Stimulated activated CD4-positive, alpha-beta T cell treated with anti-CD3 and anti-CD28 coated beads, Interleukin-15, amount 100 ng/mL, for 48 hours (primary cell): ENCODE measurements around the gene IL4.
"Not testable (repeated sequence)": the region's sequence is repeated elsewhere in the genome, so short reads cannot be mapped to it uniquely, and the experiment has no call there.

Experiments used
- DNase-seq, 2 donors: peaks; one replicate each; pipeline ENCODE4 v3.0.0-alpha.2; 2020; ENCODE audit warnings: low read depth in 2 of 2

IL4 gene

DNA sequence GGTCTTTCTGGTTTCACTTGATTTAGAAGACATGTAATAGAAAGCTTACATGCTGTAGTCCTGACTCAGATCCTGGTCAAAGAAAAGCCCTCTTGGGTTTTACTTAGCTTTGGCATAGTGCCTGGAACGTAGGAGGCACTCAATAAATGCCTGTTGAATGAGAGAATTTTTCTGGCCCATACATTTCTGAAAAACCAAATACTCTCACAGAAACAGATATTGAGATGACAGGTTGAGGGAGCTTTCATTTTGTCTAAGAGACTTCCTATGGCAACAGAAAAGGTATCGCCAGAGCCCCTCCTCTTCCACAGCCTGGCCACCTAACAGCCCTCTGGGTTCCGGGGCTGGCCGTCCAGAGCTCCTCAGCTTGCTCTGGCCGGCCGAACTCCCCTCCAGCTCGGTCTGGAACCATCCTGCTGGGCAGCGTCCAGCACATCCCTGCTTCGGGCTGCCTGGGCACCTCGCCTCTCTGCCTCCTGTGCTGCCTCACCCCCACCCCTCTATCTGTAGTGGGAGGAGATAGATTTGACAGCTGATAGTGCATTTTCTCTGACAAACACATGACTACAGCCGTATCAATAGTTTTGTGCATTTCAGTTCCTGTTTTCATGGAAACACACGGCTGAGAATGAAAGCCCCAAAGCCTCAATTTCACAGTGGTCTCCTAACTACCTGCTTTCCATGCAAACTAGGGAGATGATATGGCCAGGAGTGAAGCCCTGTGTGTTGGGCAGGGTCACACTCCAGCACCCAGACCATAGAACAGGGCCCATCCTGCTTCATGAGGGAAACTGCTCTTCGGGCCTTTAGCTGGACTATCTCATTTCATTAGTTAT lies 1.1 kb downstream of the IL4 start:
- DNase-seq: no peak

DNA sequence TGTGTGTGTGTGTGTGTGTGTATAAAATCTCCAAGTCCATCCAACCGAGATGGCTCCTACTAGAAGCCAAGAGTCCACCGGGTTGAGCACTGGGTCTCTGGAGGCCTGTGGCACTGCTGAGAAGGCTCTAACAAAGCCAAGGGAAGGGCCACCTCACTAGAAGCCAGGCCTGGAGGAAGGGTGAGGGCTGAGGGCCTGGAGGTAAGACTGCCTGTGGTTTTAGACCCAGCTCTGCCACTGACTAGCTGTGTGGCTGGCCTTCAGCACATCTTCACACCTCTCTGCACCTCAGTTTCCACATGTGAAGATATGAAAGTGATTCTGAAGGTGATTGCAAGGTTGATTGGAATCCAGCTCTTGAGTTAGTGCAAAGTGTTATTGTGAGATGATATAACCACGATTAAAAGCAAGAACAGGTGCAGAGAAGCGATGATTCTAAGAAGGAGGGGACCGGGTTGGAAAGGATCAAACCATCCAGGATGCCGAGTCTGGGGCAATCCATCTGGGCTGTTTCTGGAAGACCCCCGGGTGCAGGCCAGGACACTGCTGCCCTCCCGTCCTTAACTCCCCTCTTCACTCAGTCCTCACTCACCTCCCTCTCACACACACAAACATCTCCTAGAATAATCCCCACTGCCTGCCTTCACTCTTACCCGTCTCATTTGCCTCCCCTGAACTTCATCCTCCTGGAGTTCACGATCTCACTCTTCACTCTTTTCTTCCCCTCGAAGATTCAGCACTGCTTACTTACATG lies 2.3 kb downstream of the IL4 start:
- no peak for DNase-seq

DNA sequence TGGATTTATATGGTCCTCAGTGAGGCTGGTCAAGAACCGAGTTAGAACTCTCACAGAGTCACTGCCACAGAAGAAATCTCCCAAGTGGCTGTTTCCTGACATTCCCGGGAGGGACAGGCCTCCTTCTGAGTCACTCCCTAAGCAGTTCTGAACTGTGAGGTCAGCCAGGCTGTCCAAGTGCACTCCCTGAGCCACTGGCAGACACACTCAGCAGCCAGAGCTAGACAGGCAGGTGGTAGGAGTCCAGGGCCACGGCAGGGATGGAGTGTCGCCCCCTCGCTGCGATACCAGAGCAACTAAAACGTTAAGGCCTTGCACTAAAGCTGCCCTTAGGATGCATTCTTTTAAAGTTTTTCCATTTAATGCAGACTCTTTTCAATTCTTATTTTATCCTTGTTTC lies 3.4 kb downstream of the IL4 start:
- no peak for DNase-seq

DNA sequence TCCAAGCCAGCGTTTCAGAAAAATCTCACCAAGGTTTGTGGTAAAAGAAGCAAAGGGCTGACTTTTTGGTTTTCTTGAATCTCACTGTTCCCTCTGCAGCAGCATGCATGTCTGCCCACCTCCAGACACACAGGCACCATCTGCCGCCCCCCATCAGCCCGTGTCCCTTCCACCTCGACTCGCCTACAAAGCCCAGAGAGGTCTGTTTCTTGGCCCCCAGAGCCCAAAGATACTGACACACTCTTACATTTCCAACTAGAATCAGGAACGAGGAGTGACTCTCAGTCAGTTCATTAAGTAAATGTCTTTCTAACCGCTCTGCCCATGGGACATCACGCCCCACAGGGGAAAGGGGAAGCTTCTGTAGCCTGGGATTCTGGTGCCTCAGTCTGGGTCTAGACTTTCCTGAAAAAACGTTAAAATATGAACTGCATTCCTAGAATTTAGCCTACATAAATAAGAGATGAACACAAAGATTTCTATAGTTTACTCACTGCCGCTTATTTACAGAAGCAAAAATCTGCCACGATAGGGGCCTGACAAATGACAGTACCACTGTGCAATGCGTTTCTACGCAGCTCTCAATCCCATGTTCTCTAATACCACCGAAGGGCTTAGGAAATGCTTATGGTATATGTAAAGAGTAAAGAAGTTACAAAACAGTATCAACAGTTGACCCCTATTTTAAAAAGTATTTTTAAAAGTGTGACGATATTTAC lies 4.1 kb downstream of the IL4 start:
- DNase-seq: no peak

DNA sequence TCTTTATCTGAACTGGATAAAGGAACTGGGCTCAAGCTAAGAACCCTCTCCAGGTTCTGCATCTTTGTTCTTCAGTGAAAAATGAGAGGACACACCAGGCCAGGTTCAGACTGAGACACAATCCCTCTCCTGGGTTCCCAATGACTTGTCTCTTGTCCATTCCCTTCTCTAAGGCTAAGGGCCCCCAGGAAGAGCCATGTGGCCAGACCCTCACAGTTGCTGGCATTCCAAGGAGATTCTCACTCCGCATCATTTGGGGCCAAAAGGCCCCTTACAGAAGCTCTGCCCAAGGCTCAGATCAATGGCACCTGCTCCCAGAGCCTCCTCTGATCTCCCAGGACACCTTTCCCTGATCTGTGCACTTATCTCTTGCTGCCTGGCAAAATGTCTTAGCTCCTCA lies 4.9 kb downstream of the IL4 start:
- no peak for DNase-seq

DNA sequence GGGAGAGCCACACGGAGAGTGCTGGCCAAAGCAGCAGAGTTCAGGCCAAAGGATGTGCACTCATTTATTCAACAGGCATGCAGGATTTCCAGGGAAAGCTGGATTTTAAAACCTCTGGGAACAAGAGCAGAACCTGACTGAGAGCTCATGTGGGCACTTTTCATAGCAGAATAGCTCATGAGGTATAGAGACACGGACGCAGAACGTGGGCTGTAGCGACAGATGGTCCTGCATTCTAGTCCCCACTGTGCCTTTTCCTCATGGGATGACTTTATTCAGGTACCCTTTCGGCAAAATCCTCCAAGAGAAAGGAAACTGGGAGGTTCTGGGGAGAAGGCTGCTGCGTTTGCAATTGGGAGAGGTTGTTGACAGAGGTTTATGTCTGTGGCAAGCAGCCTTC lies 5.4 kb downstream of the IL4 start:
- DNase-seq: no peak

DNA sequence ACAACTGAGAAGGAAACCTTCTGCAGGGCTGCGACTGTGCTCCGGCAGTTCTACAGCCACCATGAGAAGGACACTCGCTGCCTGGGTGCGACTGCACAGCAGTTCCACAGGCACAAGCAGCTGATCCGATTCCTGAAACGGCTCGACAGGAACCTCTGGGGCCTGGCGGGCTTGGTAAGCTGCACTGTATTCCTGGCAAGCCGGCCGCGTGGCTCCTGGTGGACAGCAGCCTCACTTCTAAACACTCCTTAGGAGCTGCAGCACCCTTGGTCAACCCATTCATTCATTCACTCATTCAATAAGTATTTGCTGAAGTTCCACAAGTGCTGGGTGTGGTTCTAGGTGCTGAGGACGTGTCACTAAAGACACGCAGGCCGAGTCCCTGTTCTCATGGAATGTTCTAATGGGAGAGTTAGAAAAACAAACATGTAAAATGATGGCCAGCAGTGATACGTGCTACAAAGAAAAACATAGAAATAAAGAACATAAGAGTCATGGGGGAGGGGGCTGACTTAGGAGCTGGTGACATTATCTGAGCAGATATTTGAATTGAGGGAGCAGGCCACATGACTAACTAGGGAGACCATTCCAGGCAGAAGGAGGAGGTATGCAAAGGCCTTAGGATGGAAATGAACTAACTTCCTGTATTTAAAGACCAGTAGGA lies 6.1 kb downstream of the IL4 start:
- DNase-seq: no peak

DNA sequence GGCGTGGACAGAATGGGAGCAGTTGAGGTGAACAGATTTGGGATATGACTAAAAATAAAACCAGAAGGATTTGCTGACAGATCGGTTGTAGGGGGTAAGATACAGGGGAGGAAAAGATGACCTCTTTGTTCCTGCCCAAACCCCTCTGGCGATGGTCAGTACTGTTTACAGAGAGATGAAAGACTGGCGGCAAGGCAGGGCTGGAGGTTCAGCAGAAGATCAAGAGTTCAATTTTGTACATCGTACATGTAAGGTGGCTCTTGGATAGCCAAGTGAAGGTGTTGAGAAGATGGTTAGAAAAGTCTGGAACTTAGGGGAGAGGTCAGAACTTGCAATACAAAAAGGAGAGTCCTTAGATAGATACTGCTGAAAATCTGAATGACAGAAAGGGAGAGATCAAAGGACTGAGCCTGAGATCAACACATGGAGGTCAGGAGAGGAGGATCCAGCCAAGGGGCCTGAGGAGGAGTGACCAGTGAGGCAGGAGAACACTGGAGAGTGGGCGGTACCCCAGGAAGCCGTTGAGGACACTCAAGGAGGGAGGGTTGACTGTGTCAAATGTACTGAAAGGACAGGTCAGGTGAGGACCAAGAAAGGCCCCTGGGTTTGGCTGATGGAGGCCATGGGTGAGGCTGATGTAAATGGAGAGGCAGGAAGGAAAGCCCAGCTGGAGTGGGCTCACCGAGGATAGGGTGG lies 7.1 kb downstream of the IL4 start:
- no peak for DNase-seq

DNA sequence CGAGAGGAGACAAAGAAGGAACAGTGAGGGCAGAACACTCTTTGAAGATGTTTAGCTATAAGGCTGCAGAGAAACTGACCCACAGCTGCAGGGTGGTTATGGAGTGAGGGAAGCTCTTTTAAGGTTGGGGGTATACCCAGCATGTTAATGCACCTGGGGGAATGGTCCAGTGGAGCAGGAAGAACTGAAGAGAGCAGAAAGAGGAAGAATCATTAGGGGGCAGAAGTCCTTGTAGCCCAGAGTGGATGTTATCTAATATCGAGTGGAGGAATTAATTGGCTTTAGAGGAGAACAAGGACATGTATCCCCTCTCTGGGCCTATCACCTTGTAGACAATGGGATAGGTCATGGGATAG lies 7.7 kb downstream of the IL4 start:
- no peak for DNase-seq

DNA sequence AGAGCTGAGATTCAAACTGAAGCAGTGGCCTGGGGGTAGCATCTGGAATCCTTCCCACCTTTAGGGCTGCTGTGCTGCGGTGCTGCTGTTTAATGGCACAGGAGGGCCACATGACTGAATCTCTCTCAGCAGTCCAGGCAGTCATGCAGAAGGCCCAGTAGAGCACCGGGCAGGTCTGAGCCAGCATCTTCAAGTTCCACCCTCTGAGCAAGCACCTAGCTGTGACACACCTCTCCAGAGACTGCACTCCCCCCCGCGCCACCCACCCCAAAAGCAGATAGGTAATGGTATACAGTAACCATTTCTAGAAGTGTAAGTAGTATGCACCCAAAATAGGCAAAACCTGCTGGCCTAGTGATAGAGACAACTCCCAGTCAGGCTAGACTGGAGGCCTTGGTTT lies 8.2 kb downstream of the IL4 start:
- DNase-seq: no peak

DNA sequence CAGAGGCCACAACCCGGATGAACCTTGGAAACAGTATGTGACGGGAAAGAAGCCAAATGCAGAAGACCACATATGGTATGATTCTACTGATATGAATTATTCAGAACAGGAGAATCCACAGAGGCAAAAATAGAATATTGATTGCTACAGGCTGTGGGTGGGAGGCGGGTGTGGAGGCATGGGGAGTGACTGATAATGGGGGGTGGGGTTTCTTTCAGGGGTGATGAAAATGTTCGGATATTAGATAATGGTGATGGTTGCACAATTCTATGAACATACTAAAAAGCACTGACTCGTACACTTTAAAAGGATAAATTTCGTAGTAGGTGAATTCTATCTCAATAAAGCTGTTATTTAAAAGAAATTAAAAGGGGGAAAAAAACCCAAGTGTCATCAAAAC lies 10.7 kb downstream of the IL4 start:
- DNase-seq: no peak

DNA sequence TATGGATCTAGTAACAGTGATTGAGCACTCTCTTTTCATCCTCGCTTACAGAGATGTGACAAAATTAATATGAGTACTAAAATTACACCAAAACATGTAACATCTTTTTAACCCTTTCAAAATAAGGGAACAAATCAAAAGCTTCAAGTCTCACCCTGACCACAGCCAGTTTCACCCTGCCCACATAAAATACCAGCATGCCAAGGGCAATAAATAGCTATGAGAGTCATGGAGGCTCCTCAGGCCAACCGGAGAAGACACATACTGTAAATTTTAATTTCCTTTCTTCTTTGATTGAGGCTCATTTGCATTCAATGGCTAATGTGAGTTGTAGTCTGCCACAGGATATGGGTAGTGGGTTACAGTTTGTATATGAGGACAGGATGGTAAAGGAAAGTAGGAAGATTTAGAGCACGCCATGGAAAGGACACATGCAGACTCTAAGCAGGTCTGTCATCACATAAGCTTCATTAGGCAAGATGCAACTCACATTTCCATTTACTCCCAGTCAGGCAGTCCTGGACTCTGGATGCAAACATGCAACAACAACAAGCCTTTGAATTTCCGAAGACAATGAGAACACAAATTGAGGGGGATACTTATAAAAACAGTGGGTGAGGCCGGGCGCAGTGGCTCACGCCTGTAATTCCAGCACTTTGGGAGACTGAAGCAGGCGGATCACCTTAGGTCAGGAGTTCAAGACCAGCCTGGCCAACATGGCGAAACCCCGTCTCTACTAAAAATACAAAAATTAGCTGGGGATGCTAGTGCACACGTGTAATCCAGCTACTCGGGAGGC lies 11.3 kb downstream of the IL4 start:
- DNase-seq: no peak

DNA sequence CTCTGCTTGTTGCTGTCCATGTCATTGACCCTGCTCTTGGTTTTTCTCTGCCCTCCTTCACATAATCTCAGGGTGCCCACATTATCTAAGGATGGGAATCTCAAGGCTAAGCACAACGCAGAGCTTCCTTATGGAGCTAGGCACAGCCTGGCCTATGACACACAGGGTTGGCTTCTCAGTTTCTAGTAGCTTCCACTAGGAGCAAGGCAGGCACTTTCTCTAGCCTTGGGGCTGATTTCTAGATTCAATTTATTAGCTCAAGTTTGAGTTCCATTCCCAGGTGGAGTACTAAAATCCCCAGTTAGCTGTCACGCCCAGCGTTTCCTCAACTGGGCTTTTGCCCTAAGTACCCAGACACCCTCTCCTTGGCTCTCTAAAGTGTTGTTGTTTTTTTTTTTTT lies 12.4 kb downstream of the IL4 start:
- DNase-seq: no peak

DNA sequence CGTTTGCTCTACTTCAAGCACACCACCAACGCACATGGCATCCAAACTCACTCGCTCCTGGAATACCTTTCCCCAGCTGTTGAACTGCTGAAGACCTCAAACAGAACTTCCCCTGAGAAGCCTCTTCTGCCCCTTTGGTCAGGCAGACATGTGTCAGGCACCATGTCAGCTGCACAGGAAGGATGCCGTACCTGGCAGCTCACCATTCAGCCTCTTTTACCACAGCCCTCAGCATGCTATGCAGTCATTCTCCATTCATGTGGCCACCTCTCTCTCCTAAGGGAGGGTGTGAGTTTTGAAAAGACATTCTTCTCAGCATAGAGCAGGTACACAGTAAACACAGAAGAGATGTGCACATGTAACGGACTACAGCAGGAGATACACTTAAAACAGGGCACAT lies 14.2 kb downstream of the IL4 start:
- peak in 1 of 2 donors; percentile 10 for DNase-seq

DNA sequence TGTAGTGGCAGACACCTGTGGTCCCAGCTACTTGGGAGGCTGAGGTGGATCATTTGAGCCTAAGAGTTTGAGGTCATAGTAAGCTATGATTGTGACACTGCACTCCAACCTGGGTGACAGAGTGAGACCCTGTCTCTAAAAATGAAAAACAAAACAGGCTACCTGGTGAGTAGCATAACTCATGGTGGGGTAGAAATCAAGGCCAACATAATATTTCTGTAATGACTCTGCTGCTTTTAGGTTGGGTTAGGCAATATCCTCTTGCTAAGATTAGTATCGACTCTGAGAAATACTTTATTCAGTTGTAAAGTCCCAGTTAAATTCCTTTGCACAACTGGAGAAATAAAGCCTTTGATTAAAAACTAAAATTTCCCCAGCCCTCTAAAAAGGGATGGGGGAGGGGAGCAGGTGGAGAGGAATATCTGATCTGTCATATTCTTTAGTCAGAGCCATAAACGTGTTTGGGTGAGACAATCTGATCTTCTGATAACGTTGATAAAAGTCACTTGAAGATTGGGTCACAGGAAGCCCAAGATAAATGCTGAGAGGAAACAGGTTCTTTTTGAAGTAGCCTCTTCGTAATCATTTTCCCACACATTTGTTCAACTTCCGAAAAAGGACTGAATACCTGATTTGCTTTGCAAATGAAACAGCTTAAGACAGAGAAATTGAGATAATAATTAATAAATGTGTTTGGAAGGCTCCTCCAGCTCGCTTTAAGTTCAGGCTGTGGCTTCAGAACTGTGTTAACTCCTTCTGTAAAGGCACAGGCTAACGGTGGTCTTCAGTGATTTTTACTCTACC lies 14.9 kb downstream of the IL4 start:
- peak in 1 of 2 donors; percentile 13 for DNase-seq

DNA sequence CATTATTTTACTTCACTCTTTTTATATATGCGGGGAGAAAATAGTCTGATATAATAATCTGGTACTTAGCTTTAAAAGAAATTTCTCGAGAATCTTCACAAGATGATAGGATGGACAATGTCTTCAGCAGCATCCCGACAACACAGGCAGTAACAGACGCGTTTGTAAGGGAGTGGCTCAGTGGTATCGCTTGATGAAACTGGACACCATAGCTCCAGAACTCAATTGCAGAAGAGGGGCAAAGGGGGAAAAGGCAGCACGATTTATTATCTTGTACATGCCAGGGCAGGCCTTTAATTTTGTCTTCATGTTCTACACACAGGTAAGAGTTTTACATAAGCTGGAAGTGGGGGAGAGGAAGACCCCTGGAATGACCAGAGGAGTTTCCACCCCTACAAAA lies 15.7 kb downstream of the IL4 start:
- DNase-seq: no peak

DNA sequence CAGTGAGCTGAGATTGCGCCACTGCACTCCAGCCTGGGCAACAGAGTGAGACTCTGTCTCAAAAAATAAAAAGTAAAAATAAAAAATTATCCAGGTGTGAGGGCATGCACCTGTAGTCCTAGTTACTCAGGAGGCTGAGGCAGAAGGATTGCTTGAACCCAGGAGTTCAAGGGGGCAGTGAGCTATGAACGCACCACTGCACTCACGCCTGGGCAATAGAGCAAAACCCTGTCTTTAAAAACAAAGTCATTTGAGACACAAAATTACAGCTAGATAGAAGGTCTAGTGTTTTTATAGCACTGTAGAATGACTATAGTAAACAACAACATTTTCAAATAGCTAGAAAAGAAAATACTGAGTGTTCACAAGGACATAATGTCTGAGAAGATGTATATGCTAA lies 16.4 kb downstream of the IL4 start:
- no peak for DNase-seq

DNA sequence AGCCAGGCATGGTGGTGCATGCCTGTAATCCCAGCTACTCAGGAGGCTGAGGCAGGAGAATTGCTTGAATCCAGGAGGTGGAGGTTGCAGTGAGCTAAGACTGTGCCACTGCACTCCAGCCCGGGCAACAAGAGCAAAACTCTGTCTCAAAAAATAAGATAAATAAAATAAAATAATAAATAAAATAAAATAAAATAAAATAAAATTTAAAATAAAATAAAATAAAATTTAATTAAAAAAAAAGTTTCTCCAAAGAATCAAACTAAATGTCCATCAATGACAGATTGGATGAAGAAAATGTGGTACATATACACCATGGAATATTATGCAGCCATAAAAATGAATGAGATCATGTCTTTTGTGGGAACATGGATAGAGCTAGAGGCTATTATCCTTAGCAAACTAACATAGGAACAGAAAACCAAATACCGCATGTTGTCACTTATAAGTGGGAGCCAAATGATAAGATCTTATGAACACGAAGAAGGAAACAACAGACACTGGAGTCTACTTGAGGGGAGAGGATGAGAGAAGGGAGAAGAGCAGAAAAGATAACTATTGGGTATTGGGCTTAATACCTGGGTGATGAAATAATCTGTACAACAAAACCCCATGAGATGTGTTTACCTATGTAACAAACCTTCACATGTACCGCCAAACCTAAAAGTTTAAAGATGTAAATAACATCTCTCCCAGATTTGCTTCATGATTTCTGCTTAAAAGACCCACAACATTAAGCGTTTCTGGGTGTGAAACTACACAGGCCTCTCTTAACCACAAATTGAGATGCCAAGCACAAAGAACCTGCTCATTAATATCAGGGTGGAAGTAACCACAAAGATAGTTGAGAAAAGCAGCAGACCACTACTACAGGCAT lies 18.2 kb downstream of the IL4 start:
- DNase-seq: not testable (repeated sequence)

DNA sequence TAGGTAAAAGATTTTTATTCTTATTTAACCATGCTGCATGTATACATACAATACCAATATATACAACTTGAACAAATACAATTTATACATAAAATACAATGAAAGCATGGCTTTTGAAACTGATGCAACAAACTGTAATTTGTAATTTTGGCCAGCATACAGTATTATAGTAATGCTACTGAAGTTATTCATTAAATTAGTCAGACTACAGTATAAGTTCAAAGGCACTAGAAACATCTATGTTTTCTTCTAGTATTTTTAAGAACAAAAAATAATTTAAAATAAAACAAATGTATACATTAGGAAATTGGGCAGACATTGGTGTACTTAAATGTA lies 18.8 kb downstream of the IL4 start:
- no peak for DNase-seq
